Uterus (tissue), 4 donors: ENCODE measurements around the gene ZNF532. TPM values are rescaled to one million over a fixed set of nuclear protein-coding genes. Genes with fewer than 3 reads are reported as not detected.

Source experiments
- DNase-seq, 2 donors: peaks; one replicate each; pipeline ENCODE4 v3.0.0-alpha.2; 2019 to 2020
- H3K27ac ChIP-seq, 2 donors: fragments of 200-600 bp; sonication (generic); 1 replicate in 1 of 2; 2 replicates in 1 of 2; pipeline ENCODE4 v1.5.1; 2016 to 2018
- H3K27me3 ChIP-seq, 2 donors: fragments of 200-600 bp; sonication (generic); one replicate each; pipeline ENCODE4 v1.5.1; 2018 to 2019; ENCODE audit warnings: control low read depth in 1 of 2
- H3K36me3 ChIP-seq, 2 donors: fragments of 200-600 bp; sonication (generic); one replicate each; pipeline ENCODE4 v1.5.1; 2019; ENCODE audit warnings: control low read depth in 1 of 2
- H3K4me1 ChIP-seq, 2 donors: fragments of 200-600 bp; sonication (generic); one replicate each; pipeline ENCODE4 v1.5.1; 2018 to 2019; ENCODE audit warnings: control low read depth in 1 of 2
- H3K4me3 ChIP-seq, 2 donors: fragments of 200-600 bp; sonication (generic); 1 replicate in 1 of 2; 2 replicates in 1 of 2; pipeline ENCODE4 v1.5.1; 2018 to 2019; ENCODE audit warnings: mild to moderate bottlenecking in 1 of 2
- H3K9me3 ChIP-seq, 2 donors: fragments of 200-600 bp; sonication (generic); one replicate each; pipeline ENCODE4 v1.5.1; 2019; ENCODE audit warnings: control low read depth in 1 of 2
- POLR2A ChIP-seq, 2 donors: fragments of 450-650 bp; IDR thresholded peaks; one replicate each; pipeline ENCODE4 v1.6.1; 2016; ENCODE audit warnings: antibody characterized with exemption in 2 of 2, mild to moderate bottlenecking in 1 of 2, moderate library complexity in 1 of 2
- intact Hi-C: fragments of 100-400 bp; cut with DNase I; formaldehyde crosslinking; loops from one replicate; pipeline ENCODE4 v1.15.1; 2023; ENCODE audit warnings: low total_unique reads
- total RNA-seq, 4 donors: library from RNA; depleted of rRNA in 3 of 4; stranded (reverse); fragments of >200 nt in 3 of 4; gene quantifications; one replicate each; pipeline versions ENCODE4 v1.1.0 to v1.2.4, GENCODE V29; 2014 to 2023
- TF ChIP-seq, protein P1 (sequence below), 4 experiments: fragments of 200-600 bp in 2 of 4; fragments of 450-650 bp in 2 of 4; sonication (generic) in 2 of 4; IDR thresholded peaks; one replicate each; pipeline ENCODE4 v1.5.1; 2016 to 2019; ENCODE audit warnings: antibody characterized with exemption in 4 of 4, mild to moderate bottlenecking in 2 of 4, moderate library complexity in 1 of 4
- donor health status: DM: yes; HTN: yes; CAD: no.

Gene ZNF532
- total RNA-seq, 4 donors from 2014 or later = 32.4 to 174 (median 127) TPM

DNA sequence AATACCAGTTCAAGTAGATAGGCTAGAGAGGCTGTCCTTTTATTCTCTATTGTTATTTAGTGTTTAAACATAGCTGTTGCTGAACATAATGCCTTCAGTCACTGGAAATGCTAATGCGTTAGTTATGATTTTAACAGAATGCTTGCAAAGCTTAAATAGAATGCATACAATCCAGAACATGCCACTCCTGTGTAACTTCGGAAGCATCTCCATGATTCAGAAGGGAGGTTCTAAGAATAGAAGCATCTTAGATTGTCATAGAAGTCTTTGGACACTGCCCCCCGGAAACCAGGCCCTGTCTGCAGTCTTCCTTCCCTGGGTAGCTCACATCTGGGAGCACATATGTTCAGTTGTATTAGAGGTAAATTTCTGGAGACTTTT, 73.2 kb downstream of the ZNF532 start:
- H3K4me3 ChIP-seq = no peak overlapping the region
- H3K27me3 ChIP-seq = no peaks in the 10 kb centered on the region
- intact Hi-C loops = no loop called here
- peak overlapping the region; percentile 7 to 36 for H3K27ac ChIP-seq
- TF ChIP-seq POLR2A (IDR thresholded peaks at IDR 0.05) = no peak
- TF ChIP-seq, protein P1, sequence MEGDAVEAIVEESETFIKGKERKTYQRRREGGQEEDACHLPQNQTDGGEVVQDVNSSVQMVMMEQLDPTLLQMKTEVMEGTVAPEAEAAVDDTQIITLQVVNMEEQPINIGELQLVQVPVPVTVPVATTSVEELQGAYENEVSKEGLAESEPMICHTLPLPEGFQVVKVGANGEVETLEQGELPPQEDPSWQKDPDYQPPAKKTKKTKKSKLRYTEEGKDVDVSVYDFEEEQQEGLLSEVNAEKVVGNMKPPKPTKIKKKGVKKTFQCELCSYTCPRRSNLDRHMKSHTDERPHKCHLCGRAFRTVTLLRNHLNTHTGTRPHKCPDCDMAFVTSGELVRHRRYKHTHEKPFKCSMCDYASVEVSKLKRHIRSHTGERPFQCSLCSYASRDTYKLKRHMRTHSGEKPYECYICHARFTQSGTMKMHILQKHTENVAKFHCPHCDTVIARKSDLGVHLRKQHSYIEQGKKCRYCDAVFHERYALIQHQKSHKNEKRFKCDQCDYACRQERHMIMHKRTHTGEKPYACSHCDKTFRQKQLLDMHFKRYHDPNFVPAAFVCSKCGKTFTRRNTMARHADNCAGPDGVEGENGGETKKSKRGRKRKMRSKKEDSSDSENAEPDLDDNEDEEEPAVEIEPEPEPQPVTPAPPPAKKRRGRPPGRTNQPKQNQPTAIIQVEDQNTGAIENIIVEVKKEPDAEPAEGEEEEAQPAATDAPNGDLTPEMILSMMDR (IDR thresholded peaks at IDR 0.05) = no peak
- H3K4me1 ChIP-seq = peaks cover 0 to 5% of the 10 kb centered on the region in 2 donors
- no peak for DNase-seq
- H3K36me3 ChIP-seq = no peaks in the 10 kb centered on the region
- no peaks in the 10 kb centered on the region for H3K9me3 ChIP-seq

DNA sequence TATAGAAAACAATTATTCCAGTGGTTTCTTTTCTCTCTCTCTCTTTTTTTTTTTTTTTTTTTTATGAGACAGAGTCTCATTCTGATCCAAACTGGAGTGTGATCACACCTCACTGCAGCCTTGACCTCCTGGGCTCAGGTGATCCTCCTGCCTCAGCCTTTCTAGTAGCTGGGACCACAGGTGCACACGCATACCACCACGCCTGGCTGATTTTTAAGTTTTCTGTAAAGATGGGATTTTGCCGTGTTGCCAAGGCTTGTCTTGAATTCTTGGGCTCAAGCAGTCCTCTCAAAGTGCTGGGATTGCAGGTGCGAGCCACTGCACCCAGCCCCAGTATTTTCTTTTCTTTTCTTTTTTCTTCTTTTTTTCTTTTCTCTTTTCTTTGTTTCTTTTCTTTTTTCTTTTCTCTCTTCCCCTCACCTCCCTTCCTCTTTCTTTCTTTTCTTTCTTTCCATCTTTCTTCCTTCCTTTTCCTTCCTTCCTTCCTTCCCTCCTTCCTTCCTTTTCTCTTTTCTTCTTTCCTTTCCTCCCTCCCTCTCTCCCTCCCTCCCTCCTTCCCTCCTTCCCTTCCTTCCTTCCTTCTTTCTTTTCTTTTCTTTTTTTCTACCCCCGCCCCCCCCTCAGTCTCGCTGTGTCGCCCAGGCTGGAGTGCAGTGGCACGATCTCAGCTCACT, 76.9 kb downstream of the ZNF532 start:
- TF ChIP-seq, protein P1 (IDR thresholded peaks at IDR 0.05) = no peak
- TF ChIP-seq POLR2A (IDR thresholded peaks at IDR 0.05) = no peak
- intact Hi-C loops = no loop called here
- Histone ChIP-seq H3K27me3 (no peaks in the 10 kb centered on the region), H3K4me3 (no peak overlapping the region), H3K27ac (no peak overlapping the region), H3K4me1 (peaks cover 0 to 3% of the 10 kb centered on the region in 2 donors), H3K9me3 (no peaks in the 10 kb centered on the region), H3K36me3 (no peaks in the 10 kb centered on the region)
- no peak for DNase-seq

DNA sequence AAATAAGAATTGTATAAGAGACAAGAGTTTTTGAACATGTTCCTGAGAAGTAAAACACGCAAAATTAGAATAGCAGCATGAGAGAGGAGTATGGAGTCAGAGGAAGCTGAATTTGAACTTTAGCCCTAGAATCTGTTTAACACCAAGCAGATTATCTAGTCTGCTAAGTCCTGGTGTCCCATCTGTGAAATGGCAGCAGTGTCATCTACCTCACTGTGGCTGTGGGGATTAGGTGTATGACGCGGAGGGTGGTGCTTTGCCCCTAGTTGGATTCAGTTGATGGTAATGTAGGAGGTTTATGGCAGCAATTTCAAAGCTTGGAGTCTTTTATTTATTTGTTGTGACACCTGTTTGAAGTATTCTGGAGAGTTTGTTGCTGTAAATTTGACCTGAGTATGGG, 79.2 kb downstream of the ZNF532 start:
- H3K36me3 ChIP-seq = no peaks in the 10 kb centered on the region
- H3K9me3 ChIP-seq = no peaks in the 10 kb centered on the region
- no peak overlapping the region for H3K27ac ChIP-seq
- H3K4me1 ChIP-seq = no peaks in the 10 kb centered on the region
- no peak overlapping the region for H3K4me3 ChIP-seq
- intact Hi-C loops = no loop called here
- H3K27me3 ChIP-seq = no peaks in the 10 kb centered on the region
- no peak for TF ChIP-seq POLR2A (IDR thresholded peaks at IDR 0.05)
- TF ChIP-seq, protein P1 (IDR thresholded peaks at IDR 0.05) = no peak
- DNase-seq = no peak

DNA sequence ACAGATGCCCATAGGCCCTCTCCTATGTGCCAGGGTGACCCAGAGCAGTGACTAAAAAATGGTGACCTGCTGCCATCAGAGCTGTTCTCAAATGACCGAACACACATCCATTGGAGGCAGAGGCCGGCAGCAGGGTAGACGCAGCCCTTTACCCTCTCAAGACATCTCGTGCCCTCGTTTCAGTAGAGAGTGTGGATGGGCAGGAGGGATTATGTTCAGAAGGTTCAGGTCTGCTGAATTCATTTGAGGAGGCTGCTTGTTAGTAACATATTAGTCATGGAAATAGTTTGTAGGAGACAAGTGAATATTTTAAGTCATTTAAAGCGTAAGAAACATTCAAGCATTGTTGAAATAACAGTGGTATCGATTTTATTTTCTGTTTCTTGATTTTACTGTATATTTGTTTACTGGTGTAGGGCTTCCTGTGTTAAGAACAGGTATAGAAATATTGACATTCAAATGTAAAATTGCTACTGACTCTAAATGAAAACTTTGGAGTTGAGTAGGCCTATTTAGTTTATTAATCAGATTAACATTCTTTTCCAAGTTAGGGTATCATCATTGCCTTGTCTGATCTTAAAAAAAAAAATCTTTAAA, 82.6 kb downstream of the ZNF532 start:
- no peak for DNase-seq
- H3K4me3 ChIP-seq = no peak overlapping the region
- no peaks in the 10 kb centered on the region for H3K27me3 ChIP-seq
- H3K4me1 ChIP-seq = no peaks in the 10 kb centered on the region
- H3K27ac ChIP-seq = no peak overlapping the region
- no peaks in the 10 kb centered on the region for H3K36me3 ChIP-seq
- H3K9me3 ChIP-seq = no peaks in the 10 kb centered on the region
- TF ChIP-seq, protein P1 (IDR thresholded peaks at IDR 0.05) = no peak
- no peak for TF ChIP-seq POLR2A (IDR thresholded peaks at IDR 0.05)
- intact Hi-C loops = no loop called here

DNA sequence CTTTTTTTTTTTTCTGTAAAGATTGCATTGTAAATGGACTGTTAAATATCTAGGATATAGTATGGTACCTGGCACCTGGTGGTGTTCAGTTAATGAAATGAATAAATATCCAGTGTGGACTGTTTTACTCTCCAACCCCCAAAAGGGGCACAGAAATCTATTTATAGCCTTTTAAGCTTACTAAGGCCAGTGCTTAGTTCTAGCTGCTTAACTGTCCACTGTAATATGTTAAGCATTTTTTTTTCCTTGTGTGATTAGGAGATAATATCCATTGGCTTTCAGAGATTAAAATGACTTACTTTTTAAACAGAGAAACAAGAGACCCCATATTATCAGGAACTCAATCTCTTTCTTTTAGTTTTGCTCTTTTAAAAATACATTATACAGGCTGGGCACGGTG, 84.4 kb downstream of the ZNF532 start:
- no peaks in the 10 kb centered on the region for H3K9me3 ChIP-seq
- no peak overlapping the region for H3K4me3 ChIP-seq
- H3K27ac ChIP-seq = no peak overlapping the region
- no peaks in the 10 kb centered on the region for H3K36me3 ChIP-seq
- intact Hi-C loops = no loop called here
- no peaks in the 10 kb centered on the region for H3K27me3 ChIP-seq
- DNase-seq = no peak
- H3K4me1 ChIP-seq = no peaks in the 10 kb centered on the region
- TF ChIP-seq, protein P1 (IDR thresholded peaks at IDR 0.05) = no peak
- TF ChIP-seq POLR2A (IDR thresholded peaks at IDR 0.05) = no peak
